ENCODE measurements around the gene CCT8. TPM values are rescaled to one million over a fixed set of nuclear protein-coding genes. Genes with fewer than 3 reads are reported as not detected.

CCT8 gene
- total RNA-seq, 1 experiment from 2014 or later: 221 TPM

DNA sequence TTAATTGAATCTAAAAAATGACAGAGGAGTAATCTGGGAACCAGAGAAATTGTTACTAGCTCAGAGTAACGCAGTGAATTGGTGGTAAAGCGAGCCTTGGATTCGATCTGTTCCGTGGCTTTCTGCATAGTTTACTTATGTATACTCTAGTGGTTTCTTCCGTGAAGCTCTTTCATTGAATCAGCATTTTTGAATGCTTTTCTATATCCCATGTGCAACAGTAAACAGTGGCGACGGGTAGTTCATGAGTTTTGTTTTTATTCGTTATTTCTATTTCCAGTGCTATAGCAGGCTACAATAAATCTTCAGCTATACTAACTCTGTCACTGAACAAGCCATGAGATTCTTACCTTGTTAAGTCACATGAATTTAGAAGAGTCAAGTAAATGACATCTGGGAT, 42.5 kb upstream of the CCT8 start:
- BruUV-seq (replicated peaks): no TSS peak
- POLR2A ChIA-PET: interaction anchor here (1.0 to 4.0 kb wide), 5 partner anchors 20 to 42 kb away, joined by 3 to 25 read pairs (median 9); partner anchors contain the start of gene CCT8
- no peaks in the 10 kb centered on the region for H3K9me3 Mint-ChIP-seq (ENCODE audit: unreplicated experiment)
- H3K27me3 Mint-ChIP-seq (ENCODE audit: insufficient read depth, unreplicated experiment): no peaks in the 10 kb centered on the region
- H3K27ac Mint-ChIP-seq (ENCODE audit: low read depth, unreplicated experiment): no peak overlapping the region
- CTCF ChIA-PET: interaction anchor here (0.6 to 2.0 kb wide), 4 partner anchors 11 to 1157 kb away, joined by 3 to 7 read pairs (median 6); no protein-coding TSS in a partner anchor
- intact Hi-C loops (cut with micrococcal nuclease): no loop called here
- no peaks in the 10 kb centered on the region for H3K36me3 Mint-ChIP-seq (ENCODE audit: insufficient read depth, unreplicated experiment)
- H3K4me1 Mint-ChIP-seq (ENCODE audit: insufficient read depth, unreplicated experiment): no peaks in the 10 kb centered on the region
- DNase-seq (ENCODE audit: unreplicated experiment): no peak
- H3K4me3 Mint-ChIP-seq (ENCODE audit: unreplicated experiment): no peak overlapping the region
- TF ChIP-seq, protein P1, sequence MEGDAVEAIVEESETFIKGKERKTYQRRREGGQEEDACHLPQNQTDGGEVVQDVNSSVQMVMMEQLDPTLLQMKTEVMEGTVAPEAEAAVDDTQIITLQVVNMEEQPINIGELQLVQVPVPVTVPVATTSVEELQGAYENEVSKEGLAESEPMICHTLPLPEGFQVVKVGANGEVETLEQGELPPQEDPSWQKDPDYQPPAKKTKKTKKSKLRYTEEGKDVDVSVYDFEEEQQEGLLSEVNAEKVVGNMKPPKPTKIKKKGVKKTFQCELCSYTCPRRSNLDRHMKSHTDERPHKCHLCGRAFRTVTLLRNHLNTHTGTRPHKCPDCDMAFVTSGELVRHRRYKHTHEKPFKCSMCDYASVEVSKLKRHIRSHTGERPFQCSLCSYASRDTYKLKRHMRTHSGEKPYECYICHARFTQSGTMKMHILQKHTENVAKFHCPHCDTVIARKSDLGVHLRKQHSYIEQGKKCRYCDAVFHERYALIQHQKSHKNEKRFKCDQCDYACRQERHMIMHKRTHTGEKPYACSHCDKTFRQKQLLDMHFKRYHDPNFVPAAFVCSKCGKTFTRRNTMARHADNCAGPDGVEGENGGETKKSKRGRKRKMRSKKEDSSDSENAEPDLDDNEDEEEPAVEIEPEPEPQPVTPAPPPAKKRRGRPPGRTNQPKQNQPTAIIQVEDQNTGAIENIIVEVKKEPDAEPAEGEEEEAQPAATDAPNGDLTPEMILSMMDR (IDR thresholded peaks at IDR 0.05; ENCODE audit: unreplicated experiment): no peak

DNA sequence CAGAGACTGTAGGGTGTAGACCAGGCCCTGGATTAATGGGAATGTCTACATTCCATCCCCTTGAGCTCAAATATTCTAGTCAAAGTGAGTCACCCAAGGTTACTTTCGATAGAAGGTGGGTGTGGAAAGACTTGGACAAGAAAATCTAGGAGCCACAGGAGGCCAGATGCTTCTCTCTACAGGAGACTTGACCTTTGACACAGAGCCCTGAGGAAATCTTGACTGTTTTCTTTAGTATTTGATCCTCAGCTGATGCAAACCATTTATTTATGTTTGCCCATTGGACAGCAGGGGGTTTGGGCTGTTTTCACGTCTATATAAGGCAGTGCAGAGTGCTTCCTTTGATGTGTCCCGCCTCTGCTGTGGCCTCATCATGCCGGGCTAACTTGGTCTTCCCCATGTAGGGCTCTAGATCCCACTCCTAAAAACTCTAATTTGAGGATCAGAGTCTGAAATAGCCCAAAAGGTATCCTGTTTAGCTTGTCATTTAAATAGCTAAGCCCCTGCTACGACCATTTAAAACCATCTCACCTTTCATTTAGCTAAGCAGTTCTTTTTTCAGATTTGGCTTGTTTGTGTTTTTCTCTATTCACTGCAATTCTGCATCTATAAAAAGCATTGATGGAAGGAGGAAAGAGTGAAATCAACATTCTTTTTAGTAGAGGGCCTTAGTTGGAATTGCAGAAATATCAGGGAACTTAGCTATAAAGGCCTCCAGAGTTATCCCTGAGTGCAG, 41.5 kb upstream of the CCT8 start:
- ChIA-PET CTCF (interaction anchor here (0.7 to 2.0 kb wide), 5 partner anchors 10 to 256 kb away, joined by 3 to 7 read pairs (median 4); no protein-coding TSS in a partner anchor), POLR2A (interaction anchor here (0.8 to 4.0 kb wide), 9 partner anchors 10 to 186 kb away, joined by 3 to 25 read pairs (median 7); partner anchors contain the start of gene CCT8)
- Mint-ChIP-seq H3K36me3 (ENCODE audit: insufficient read depth, unreplicated experiment) (no peaks in the 10 kb centered on the region), H3K9me3 (ENCODE audit: unreplicated experiment) (no peaks in the 10 kb centered on the region), H3K4me1 (ENCODE audit: insufficient read depth, unreplicated experiment) (no peaks in the 10 kb centered on the region), H3K4me3 (ENCODE audit: unreplicated experiment) (no peak overlapping the region), H3K27ac (ENCODE audit: low read depth, unreplicated experiment) (peak overlapping the region; percentile 57), H3K27me3 (ENCODE audit: insufficient read depth, unreplicated experiment) (no peaks in the 10 kb centered on the region)
- intact Hi-C loops (cut with micrococcal nuclease): no loop called here
- TF ChIP-seq, protein P1 (IDR thresholded peaks at IDR 0.05; ENCODE audit: unreplicated experiment): no peak
- peak; percentile 92 for DNase-seq (ENCODE audit: unreplicated experiment)
- BruUV-seq (replicated peaks): no TSS peak

DNA sequence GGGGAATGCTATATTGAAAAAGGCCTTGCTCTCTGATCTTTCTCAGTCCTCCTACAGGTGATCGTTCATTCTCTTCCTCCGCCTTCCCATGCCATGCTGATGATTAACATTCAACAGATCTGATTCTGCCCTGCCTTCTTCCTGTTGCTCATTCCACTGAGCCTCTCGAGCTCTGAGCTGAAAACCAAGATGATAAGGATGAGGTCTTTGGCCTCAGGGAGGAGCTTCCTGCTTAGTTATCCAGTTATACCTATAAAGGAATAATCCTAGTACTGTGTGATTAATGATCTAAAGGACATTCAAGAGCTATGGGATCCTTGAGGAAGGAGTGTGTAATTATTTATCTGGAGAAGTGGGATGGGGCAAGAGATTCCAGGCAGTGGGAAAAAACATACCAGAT, 31.8 kb upstream of the CCT8 start:
- peak; percentile 27 for DNase-seq (ENCODE audit: unreplicated experiment)
- H3K9me3 Mint-ChIP-seq (ENCODE audit: unreplicated experiment): no peaks in the 10 kb centered on the region
- ChIA-PET CTCF (interaction anchor here (0.7 to 2.3 kb wide), 12 partner anchors 9 to 264 kb away, joined by 3 to 8 read pairs (median 4); partner anchors contain the start of gene CCT8), POLR2A (interaction anchor here (0.5 to 2.3 kb wide), 9 partner anchors 9 to 196 kb away, joined by 3 to 9 read pairs (median 4); partner anchors contain the start of gene CCT8)
- H3K4me3 Mint-ChIP-seq (ENCODE audit: unreplicated experiment): no peak overlapping the region
- H3K27ac Mint-ChIP-seq (ENCODE audit: low read depth, unreplicated experiment): peak overlapping the region; percentile 18
- H3K27me3 Mint-ChIP-seq (ENCODE audit: insufficient read depth, unreplicated experiment): no peaks in the 10 kb centered on the region
- peaks cover 9% of the 10 kb centered on the region for H3K4me1 Mint-ChIP-seq (ENCODE audit: insufficient read depth, unreplicated experiment)
- TF ChIP-seq, protein P1 (IDR thresholded peaks at IDR 0.05; ENCODE audit: unreplicated experiment): no peak
- intact Hi-C loops (cut with micrococcal nuclease): no loop called here
- H3K36me3 Mint-ChIP-seq (ENCODE audit: insufficient read depth, unreplicated experiment): no peaks in the 10 kb centered on the region
- BruUV-seq (replicated peaks): no TSS peak

DNA sequence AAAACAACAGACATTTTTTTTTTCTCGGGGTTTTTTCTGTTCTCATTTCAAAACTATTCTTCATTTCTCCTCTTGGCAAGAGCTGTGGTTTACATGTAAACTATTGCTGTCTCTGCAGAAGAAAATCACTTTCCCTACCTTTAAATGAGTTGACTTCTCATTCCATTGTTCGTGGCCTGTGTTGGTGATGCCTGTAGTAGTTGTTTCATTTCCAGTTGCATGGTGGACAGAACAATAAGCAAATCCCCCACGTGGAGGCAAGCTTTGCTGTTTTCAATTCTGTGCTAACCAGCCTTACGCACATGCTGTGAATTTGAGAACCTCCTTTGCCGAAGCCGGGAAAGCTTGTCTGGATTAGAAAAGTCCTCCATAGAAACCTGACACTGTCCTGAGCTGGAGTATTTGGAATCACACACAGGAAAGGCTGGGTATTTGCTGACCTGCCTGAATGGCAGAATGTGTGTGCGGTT, 30.8 kb upstream of the CCT8 start:
- Mint-ChIP-seq H3K27me3 (ENCODE audit: insufficient read depth, unreplicated experiment) (no peaks in the 10 kb centered on the region), H3K9me3 (ENCODE audit: unreplicated experiment) (no peaks in the 10 kb centered on the region), H3K36me3 (ENCODE audit: insufficient read depth, unreplicated experiment) (no peaks in the 10 kb centered on the region), H3K4me3 (ENCODE audit: unreplicated experiment) (no peak overlapping the region), H3K4me1 (ENCODE audit: insufficient read depth, unreplicated experiment) (peaks cover 13% of the 10 kb centered on the region), H3K27ac (ENCODE audit: low read depth, unreplicated experiment) (no peak overlapping the region)
- ChIA-PET CTCF (interaction anchor here (0.6 to 2.3 kb wide), 8 partner anchors 9 to 265 kb away, joined by 3 to 8 read pairs (median 4); no protein-coding TSS in a partner anchor), POLR2A (interaction anchor here (1.3 to 2.3 kb wide), 3 partner anchors 10 to 197 kb away, joined by 4 to 9 read pairs (median 7); no protein-coding TSS in a partner anchor)
- TF ChIP-seq, protein P1 (IDR thresholded peaks at IDR 0.05; ENCODE audit: unreplicated experiment): no peak
- BruUV-seq (replicated peaks): no TSS peak
- no peak for DNase-seq (ENCODE audit: unreplicated experiment)
- intact Hi-C loops (cut with micrococcal nuclease): no loop called here

Data from MCF 10A (cell line).